ENCODE results near the gene SMCO2. TPM values are rescaled to one million over a fixed set of nuclear protein-coding genes. Genes with fewer than 3 reads are reported as not detected.

SMCO2 gene
- total and polyA plus RNA-seq, 2 of the 8 experiments (the other 6 are each of a cell fraction or from before 2014, with no cell fraction given) = 0.24 to 0.80 TPM

DNA sequence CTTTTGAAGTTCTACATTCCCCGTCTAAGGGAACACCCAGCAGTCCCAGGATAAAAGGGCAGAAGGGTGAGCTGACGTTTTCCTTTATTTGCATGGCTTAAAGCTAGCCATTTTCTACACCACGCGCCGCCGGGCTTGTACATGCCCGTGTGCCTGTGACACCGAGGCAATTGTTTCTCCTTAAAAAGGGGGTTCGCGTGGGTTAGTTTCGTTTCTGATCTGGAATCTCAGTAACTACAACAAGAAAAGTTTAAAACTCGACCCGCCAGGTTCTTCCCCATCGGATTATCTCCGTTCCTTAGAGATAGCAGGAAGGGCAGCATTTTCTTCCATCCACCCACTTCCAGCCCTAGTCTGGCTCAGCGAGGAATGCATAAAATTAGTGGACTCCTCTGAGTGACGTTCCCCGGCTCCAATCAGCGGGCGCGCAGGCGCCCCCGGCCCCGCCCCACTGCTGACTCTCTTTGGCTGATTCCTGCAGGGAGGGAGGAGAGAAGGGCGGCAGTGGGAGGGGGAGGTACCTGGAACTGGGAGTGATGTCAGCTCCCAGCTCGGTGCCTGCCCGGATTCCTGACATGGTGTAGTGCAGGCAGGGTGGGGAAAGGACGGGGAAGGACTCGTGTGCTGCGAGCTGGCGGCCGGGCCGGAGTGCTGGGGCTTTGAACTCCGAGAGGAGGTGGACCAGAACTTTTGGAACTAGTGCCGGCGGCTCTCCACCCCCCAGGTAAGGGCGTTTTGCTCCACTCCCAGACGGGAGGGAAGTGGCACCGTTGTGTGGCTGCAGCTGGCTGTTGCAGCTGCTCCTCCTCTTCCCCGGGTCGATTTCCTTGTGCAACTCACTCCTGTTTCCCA lies 77.3 kb downstream of the SMCO2 start, which contains the start of gene PPFIBP1 (continued):
- TF ChIP-seq GTF2F1 (IDR thresholded peaks at IDR 0.05; ENCODE audit: borderline replicate concordance, low read depth, low read length) (0 out of 2 replicates have a peak, but pooled peaks have one; percentile 13), CHD2 (IDR thresholded peaks at IDR 0.05; ENCODE audit: low read length) (peak; percentile 82), RAD21 (IDR thresholded peaks at IDR 0.05 in 1 of 2, conservative IDR thresholded peaks at IDR 0.05 in 1 of 2; ENCODE audit: low read depth in 2 of 2, low read length in 2 of 2) (0 out of 4 replicates have a peak, but pooled peaks of 1 of the 2 experiments have one; percentile 24), CTBP2 (IDR thresholded peaks at IDR 0.05; ENCODE audit: borderline replicate concordance, insufficient read depth, insufficient read length, low read length) (no peak), TAF7 (optimal IDR thresholded peaks at IDR 0.05; ENCODE audit: borderline replicate concordance, low read depth, low read length) (no peak), SIX5 (IDR thresholded peaks at IDR 0.05; ENCODE audit: low read depth, low read length) (no peak), KDM5A (IDR thresholded peaks at IDR 0.05; ENCODE audit: low read length) (no peak), CBX5 (IDR thresholded peaks at IDR 0.05; ENCODE audit: low read depth, low read length) (no peak), RNF2 (IDR thresholded peaks at IDR 0.05; ENCODE audit: borderline replicate concordance, low read depth, low read length, missing control alignments, poor library complexity, severe bottlenecking) (no peak), CHD1 (IDR thresholded peaks at IDR 0.05; ENCODE audit: low read depth, low read length) (no peak), NRF1 (IDR thresholded peaks at IDR 0.05; ENCODE audit: low read depth, low read length) (0 out of 2 replicates have a peak, but pooled peaks have one; percentile 15), NANOG (IDR thresholded peaks at IDR 0.05; ENCODE audit: insufficient read depth, low read depth, low read length, poor library complexity, severe bottlenecking) (peak; percentile 11), ASH2L (IDR thresholded peaks at IDR 0.05; ENCODE audit: low read length) (peak; percentile 70), CBX8 (IDR thresholded peaks at IDR 0.05; ENCODE audit: borderline replicate concordance, low read depth, low read length) (no peak), SUZ12 (IDR thresholded peaks at IDR 0.05; ENCODE audit: low read length) (no peak), JUND (IDR thresholded peaks at IDR 0.05; ENCODE audit: low read length) (0 out of 2 replicates have a peak, but pooled peaks have one; percentile 61), RXRA (IDR thresholded peaks at IDR 0.05; ENCODE audit: insufficient read depth, low read depth, low read length) (no peak), ZNF274 (IDR thresholded peaks at IDR 0.05; ENCODE audit: borderline replicate concordance, extremely low read depth, low read length) (no peak)
- TF ChIP-seq, protein P1, sequence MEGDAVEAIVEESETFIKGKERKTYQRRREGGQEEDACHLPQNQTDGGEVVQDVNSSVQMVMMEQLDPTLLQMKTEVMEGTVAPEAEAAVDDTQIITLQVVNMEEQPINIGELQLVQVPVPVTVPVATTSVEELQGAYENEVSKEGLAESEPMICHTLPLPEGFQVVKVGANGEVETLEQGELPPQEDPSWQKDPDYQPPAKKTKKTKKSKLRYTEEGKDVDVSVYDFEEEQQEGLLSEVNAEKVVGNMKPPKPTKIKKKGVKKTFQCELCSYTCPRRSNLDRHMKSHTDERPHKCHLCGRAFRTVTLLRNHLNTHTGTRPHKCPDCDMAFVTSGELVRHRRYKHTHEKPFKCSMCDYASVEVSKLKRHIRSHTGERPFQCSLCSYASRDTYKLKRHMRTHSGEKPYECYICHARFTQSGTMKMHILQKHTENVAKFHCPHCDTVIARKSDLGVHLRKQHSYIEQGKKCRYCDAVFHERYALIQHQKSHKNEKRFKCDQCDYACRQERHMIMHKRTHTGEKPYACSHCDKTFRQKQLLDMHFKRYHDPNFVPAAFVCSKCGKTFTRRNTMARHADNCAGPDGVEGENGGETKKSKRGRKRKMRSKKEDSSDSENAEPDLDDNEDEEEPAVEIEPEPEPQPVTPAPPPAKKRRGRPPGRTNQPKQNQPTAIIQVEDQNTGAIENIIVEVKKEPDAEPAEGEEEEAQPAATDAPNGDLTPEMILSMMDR (IDR thresholded peaks at IDR 0.05; ENCODE audit: control extremely low read depth in 1 of 3, insufficient read depth in 1 of 3, low read depth in 1 of 3, low read length in 3 of 3) = peak in 2 of 3 experiments; percentile 13 to 30; a peak in 2 of 4 replicates

Measured in H1 (cell line).